ENCODE measurements around the gene WWOX.

The WWOX gene

DNA sequence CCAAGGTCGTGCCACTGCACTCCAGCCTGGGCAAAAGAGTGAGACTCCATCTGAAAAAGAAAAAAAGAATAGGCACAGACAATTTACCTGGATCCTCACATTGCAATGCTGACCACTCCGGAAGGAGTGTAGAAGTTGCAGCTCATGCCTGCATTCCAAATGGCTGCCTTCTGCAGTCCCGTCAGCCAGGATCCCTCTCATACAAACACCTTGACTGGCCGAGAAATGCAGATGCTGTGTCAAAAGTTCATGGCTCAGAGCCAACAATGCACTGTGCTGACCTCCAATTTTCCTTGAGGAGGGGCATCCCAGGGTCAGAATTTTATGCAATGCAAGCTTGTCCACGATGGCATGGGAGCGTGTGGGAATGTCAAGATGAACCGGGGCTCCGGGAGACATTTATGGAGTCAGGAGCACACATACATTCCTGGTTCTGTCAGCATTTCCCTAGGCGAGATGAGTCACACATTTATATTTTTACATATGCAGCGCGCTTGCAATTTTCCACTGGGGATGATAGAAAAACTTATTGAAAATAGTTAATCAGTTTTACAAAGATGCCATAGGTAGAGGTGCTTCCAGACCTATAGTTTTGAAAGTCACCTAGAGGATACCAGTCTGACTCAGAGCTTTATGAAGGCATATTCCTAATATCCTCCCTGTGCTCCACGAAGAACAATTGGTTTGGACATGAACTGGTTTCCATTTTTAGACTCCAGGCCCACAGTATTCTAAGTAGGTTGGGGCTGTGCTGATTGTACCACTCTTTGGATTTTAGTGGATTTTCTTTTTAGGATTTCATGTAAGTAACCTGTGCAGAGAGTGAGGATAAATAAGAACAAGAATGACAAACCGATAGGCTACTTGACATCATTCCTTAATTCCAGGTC lies 886.5 kb downstream of the WWOX start:
- no peak for DNase-seq

DNA sequence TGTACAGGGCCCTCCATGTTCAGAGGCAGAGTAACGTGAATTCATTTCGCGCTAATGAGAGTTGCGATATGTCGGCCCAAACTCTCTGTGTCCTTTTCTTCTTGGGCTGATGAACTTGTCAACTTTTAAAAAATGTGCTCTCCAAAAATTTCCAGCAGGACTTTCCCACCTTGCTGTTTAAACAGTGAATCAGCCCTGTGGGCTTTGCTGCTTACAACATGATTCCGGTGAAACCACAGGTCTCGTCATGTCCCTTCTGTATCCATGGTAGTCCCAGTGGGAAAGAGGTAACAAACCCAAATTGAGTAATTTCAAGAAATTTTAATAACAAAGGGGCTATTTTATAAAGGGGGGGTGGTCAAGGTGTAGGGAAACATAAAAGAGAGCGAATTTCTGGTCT lies 888.2 kb downstream of the WWOX start:
- DNase-seq: no peak

DNA sequence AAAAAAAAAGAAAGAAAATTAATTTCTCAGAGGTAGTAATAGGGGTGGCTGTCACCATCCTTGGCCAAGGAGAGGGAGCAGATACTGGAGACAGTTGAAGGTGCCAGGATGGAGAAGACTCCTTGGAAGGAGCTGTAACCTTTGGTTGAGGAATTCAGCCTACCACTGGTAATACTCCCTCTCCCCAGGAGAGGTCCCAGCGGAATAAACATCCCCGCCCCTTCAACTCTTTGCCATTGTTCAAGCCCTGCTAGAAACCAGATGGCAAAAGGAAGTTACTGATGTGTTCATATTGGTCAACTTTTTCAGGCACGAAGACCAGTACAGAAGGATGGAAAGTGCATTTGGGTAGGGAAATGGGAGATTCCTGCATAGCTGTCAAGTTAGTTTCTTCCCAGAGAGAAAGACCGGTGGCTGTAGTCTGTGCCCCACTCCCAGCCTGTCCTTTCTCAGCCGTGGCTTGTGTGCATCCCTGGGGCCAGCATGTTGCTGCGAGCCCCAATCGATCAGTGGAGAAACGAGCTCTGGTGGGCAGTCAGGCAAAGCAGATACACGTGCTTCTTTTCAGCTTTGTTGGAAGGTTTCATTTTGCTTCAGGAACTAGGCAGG lies 889.0 kb downstream of the WWOX start:
- no peak for DNase-seq

DNA sequence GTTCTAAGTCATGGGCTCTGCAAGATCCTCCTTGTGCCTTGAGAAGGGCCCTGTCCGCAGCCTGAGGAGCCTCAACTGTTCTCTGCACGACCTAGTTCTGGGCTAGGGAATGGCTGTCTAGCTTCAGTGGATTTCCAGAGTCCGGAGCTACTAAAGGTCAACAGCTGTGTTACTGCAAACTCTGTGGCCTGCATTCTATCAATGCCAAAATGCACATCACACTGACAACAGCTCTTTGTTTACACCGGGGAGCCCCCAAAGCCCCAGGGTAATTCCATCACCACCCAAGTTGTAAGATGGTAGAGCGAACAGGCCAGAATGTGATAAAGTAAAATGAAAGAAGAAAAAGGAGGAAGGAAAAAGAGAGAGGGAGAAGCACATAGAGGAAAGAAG lies 890.9 kb downstream of the WWOX start:
- no peak for DNase-seq

DNA sequence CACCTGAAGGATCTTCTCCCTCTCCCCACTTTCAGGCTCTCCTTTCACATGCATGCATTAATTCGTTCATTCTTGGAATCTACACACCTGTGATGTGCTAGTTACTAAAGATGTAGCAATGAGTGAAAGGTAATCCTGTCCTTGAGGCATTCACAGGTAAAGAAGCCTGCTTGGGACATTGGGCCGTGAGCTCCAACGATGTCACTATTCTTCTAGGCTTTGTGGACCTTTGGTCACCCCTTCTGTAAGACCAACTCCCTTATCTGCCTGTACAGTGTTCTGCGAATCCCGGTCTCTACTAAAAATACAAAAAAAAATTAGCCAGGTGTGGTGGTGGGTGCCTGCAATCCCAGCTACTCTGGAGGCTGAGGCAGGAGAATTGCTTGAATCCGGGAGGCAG lies 892.5 kb downstream of the WWOX start:
- DNase-seq: no peak

DNA sequence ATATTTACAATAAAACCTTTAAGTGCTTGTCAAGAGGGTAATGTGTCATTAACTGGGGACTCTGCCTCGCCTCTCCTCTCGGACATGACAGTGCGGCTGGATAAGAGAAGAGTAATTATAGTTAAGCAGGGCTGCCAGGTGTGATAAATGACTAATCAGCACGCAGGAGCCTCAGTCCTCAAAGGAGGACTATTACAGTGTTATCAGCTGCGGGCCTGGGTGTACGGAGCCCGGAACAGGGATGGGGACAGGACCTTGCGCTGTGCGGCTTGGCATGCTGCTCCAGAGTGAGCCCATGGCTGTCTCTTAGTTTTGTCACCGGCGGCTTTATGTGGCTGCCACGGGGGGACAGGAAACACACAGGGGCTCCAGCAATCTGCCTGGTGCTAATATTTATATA lies 893.9 kb downstream of the WWOX start:
- peak; percentile 55 for DNase-seq

DNA sequence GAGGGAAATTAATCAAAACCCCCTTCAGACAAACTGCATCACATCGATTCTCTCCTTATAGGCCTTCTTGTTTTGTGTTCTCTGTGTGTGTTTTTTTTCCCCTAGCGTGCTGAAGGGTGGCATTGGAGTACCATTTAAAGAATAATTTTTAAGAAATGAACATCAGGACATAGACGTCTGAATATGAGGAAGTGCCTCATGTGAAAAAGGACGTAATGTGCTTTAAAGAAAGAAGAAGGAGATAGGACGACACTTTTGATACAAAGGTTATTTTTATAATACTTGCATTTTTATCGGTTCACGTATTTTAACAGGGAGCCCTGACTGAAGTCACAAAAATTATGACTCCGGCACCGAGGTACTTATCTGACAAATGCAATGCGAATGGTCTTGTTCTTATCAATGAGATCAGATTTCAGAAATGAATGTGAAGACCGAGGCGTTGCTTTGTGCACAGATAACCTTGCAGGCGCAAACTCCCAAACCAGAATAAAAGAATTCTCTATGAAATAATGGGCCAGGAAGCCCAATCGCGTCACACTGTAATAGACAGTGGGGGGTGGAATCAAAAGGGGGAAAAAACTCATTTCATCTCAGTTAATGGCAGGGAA lies 894.8 kb downstream of the WWOX start:
- peak; percentile 77 for DNase-seq

DNA sequence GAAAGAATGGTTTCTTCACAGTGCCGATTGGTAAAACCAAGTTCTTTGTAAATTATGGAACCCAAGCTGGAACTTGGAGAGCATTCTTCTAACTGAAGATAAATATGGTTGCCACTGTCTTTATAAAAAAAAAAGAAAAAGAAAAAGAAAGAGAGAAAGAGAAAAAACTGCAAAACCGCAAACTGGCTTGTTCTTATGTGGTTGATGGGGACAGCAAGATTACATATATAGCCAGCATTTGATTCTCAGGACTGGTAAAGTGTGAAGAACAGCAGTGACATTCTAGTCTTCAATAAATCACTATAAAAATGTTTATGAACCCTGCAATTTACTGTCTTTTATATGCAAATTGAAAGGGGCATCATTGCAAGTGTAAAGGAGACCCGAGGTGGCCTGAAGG lies 896.0 kb downstream of the WWOX start:
- DNase-seq: no peak

DNA sequence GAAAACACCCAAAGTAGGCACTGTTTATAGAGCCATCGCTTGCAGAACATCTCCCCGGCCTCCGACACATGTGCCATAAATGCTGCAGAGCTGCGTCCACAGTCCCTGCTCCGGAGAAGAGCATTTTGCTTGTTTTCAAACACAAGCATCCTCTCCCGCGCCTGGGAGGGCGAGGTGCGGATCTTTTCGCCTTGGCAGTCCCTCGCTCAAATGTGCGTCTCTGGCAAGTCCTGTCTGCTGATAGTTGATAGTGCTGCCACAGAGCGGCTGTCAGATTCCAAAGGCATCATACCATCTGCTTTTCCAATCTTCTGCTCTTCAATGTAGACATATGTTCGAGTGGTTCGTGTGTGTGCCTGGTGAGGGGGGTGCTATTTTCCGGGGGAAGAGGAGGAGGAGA lies 897.3 kb downstream of the WWOX start:
- no peak for DNase-seq

DNA sequence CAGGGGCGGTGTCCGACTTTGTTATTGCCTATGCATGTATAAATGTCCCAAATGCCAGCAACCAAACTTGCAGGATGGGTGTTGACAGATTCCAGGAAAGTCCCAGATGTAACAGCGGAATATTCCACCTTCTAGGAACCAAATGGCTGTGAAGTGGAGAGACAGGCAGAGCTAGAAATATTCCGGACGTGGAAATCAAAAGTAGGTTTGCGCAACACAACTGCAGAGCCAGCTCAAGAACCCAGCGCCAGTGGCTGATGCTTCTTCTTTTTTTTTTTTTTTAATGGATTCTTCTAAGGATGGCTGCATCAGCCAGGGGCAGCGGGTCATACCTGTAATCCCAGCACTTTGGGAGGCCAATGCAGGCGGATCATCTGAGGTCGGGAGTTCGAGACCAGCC lies 899.4 kb downstream of the WWOX start:
- no peak for DNase-seq

DNA sequence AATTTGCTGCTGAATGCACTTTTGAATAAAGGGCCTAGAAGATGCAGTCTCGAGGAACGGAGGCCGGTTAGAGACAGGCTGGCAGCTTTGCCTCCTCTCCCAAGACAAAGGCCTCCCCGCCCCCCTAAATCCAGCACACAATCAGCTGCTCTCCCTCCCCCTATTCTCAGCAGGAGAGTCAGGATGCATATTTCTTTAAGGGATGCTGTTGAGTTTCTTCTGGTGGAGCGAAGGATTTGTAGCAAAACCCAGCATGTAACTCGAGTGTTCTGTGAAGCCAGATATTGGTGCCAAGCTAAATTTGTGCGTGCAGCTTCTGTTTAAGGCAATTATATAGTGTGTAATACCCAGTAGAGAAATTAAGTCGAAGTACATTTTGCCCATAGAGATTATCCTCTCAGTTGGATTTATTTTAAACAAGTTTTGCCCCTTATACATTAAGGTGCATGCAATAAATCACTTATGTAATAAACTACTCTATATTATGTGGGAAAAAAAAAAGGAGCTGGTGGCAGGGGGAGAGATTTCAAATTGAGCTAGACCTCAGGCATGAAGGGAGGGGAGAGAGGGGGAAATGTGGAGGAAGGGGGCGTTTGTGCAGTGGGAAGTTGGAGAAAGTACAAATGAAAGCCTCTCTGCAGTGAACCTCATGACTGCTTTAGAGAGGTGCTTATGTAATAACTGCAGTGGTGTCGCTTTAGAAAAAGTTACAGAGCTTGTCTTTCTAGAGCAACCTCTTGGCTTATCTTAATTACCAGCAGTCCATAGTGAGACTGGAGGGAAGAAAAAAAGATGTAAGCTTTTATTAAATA lies 901.9 kb downstream of the WWOX start:
- peak; percentile 35 for DNase-seq

DNA sequence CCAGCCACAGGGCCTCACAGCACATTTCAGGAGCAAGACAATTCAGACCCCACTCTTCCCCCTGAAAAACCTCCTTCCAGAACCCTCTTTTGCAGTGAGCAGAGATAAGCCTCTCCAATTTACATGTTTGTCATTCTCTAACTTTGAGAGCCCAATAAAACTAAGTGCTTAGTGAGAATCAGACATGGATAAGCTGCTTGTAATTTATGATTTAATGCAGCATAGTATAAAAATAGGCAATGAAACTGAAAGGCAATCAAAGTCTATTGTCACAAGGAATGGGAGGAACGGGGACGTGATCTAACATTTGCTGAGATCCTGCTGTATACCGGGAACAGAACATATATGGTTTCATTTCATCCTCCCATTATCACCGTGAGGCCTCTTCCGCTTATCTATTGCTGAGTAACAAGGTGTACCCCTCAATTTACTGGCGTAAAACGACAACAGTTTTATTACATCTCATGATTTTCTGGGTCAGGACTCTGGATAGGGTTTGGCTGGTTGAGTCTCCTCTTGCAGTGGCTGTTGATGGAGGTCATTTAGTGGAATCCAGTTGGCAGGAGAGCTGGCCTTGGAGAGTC lies 903.7 kb downstream of the WWOX start:
- peak; percentile 32 for DNase-seq

DNA sequence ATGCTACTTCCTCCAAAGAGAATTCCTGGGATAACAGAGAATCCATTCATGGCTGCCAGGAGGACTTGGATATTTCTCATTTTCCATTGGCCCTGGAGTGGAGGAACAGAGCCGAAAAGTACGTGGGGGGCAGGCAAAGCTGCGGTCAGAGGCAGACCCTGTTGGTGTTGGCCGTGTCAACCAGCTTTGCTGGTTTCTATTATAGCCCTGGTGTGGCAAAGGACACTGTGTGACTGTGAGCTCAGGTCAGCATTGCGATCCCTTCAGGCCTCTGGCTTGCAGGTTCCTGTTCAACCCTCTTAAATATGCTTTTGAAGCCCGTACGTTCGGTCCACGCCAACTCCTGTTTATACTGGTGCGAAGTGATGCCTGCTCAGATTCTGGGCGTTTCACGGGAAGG lies 904.9 kb downstream of the WWOX start:
- no peak for DNase-seq

DNA sequence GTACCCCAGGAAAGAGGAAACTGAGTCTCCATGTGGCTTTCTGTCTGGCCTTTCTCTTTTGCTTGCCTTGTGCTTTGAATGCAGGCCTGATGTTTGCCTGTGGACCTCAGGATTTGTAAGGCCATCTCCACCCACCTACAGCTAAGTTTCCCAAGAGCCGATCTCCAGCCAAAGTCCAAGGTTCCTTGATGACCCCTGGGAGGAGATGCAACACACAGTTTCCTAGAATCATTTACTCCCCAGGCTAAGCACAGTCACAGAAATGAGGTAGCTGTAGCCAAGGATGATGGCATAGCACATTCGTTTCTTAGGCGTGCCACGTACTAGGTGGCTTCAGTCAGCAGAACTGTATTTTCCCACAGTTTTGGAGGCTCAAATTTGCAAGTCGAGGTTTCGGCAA lies 905.6 kb downstream of the WWOX start:
- DNase-seq: no peak

DNA sequence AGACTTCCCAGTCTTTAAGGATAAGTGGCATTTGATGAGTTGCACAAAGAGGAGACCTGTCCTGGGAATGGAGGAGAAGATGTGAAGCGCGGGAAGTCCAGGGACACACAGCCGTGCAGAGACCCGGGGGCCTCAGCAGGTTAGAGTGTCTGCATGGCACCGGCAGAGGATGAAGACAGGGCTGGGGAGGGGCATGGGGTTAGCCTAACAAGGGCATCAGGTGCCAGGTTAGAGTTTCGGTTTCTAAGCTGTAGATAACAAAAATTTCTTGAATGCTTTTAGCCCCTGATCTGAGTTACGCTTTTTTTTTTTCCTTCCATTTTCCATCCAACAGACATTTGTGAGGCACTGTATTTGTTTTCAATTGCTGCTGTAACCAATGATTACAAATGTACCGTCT lies 906.8 kb downstream of the WWOX start:
- no peak for DNase-seq

DNA sequence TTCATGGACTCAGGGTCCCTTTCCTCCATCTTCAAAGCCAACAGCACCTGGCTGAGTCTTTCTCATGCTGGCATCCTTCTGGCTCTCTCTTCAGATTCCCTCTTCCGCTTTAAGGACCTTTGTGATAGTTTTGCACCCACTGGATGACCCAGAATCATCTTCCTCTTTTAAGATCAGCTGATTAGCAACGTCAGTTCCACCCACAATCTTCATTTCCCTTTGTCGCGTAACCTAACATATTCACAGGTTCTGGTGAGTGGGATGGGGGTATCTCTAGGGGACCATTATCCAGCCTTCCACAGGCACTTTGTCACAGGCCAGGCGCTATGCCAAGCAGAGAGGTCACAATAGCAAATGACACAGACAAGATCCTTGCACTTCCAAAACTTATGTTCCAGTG lies 907.3 kb downstream of the WWOX start:
- DNase-seq: no peak

DNA sequence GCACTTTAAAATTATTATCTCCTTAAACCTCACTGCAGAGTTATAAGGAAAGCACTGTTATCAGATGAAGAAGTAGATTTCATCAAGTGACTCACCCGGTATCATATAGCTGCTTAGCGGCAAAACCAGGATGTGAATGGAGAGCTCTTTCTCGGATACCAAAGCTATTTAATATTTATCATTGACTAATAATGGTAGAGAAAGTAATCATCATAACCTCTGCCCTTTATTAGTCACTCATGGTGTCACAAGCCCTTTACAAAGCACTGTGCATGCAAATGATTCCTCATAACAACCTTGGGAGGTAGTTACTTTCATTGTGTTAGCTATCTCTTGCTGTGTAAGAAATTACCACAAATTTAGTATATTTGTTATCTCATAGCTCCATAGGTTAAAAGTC lies 908.2 kb downstream of the WWOX start:
- no peak for DNase-seq

DNA sequence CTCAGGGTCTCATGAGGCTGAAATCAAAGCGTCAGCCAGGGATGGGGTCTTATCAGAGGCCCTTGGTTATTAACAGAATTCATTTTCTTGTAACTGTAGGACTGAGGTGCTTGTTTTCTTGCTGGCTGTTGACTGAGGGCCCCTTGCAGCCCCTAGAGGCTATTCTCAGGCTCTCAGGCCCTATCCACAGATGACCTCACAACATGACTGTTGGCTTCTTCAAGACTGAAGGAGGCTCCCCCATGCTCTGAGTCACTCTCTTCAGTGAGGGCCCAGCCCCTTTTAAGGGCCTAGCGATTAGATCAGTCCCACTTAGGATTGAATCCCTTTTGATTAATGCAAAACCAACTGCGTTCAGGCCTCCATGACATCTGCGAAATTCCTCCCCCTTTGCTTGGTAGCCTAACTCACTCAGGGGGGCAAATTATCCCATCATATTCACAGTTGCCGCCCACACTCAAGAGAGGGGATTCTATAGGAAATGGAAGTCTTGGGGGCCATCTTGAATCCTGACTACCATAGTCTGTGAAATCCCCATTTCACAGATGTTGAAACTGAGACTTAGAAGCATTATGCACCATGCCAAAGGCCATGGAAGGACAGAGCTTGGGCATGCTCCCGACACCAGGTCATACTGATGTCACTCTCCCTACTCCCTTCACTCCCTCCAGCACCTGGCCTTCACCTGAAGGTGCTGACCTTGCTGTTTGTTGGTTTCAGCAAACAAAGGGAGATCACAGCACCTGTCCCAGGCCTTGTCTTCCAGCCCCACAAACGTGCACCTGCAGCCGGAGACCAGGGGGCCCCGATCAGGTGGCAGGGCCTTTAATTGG lies 908.8 kb downstream of the WWOX start:
- DNase-seq: no peak

DNA sequence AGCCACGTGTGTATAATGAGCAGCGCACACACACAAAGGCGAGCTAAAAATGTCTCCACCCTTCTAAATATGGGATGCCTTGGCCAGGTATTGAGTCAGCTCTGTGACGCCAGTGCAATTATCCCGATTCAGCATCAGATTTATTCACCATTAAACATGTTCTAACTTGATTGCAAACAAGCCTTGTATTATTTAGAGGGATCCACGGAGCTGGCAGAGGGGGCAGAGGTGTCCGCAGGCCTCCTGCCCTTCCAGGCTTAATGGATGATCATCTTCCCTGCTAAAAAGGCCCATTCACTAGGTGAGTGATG lies 909.4 kb downstream of the WWOX start:
- DNase-seq: peak; percentile 80

DNA sequence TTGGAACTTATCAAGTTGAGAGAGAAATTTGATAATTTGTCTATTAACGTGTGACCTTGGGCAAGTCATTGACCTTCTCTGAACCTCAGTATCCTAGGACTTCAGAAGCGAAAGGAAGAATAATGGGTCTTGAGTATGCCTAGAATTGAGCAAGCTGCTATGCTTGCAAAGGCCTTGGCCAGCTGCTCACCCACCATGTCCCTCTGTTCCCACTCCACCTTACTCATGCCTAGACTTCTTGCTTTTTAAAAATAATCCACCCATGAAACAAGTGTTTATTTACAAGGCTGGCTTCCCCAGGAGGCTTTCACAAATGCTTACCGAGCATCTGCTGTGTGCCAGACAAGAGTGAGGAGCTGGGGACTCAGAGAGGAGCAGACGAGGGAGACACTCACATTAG lies 910.4 kb downstream of the WWOX start:
- peak; percentile 88 for DNase-seq

DNA sequence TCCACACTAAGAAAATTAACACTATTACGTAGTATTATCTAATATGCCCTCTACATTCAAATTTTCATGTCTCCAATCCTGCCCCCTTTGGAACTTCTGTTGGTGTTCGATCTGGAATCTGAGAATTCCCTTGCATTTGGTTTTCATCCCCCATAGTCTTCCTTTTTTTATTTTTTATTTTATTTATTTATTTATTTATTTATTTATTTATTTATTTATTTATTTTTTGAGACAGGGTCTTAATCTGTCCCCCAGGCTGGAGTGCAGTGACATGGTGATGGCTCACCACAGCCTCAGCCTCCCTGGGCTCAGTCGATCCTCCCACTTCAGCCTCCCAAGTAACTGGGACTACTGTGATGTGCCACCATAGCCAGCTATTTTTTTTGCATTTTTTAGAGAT lies 911.8 kb downstream of the WWOX start:
- no peak for DNase-seq

Measured in DMS79 treated with DMSO at 0.1 percent for 48 hours (cell line).